IPS DF 4.7 (cell line): ENCODE data around the gene ALDH3A1.
A peak's percentile ranks its signal among the peaks of the same experiment; 100 is the strongest.

ENCODE experiments used
- DNase-seq: peaks from one replicate; pipeline ENCODE4 v3.0.0-alpha.2; 2013; ENCODE audit warnings: low spot score; ENCODE audit errors: extremely low read depth

The ALDH3A1 gene

DNA sequence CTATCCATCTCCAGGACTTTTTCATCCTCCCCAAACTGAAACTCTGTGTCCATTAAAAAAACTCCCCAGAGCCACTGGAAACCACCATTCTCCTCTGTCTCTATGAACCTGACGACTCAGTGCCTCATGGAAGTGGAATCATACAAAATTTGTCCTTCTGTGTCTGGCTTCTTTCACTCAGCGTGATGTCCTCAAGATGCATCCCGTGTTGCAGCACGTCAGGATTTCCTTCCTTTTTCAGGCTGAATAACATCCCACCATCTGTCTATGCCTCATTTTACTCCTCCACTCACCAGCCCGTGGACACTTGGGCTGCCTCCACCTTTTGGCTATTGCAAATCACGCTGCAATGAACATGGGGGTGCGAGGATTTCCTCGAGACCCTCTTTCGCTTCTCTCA, 12.6 kb upstream of the ALDH3A1 start:
- DNase-seq = no peak

DNA sequence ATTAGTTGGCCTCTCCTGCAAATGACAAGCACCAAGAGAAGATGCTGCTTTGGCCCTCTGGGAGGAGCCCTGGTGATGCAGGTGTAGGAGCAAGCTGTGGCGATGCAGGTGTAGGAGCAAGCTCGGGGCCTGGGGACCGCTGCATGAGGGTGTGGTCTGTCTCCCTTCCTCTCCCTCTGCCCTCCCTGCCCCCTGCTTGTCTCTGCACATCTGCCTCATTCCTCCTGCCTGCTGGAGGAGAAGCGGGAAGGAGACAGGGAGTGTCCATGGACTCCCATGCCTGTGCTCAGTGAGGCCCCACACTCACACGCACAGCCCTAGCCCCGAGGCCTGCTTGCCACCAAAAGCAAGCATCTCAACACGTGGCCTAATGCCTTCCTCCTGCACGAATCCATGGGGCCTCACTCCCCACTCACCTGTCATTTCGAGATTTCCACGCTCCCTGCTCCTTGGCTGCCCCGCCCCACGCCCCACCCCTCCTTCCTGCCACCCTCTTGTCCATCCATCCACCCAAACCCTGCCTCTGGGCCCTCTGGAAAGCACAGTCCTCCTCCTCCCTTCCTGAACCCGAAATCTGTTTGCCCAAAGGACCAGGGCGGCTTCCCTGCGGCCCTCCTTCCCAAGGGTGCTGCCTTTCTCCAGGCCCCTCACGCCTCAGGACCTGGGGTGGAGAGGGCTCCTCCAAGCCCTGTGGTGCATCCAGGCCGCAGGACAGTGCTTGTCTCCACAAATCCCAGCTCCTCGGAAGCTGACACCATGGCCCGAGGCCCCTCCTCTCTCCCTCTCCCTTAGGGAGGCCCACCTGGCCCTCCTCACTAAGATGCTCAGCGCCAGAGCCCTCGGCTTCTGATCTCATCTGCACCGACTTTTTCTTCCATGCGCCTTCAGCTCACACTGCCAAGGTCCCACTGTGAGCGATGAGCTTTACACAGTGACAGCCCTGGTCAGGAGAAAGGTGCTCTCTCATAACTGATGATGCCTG, 11.8 kb upstream of the ALDH3A1 start:
- no peak for DNase-seq

DNA sequence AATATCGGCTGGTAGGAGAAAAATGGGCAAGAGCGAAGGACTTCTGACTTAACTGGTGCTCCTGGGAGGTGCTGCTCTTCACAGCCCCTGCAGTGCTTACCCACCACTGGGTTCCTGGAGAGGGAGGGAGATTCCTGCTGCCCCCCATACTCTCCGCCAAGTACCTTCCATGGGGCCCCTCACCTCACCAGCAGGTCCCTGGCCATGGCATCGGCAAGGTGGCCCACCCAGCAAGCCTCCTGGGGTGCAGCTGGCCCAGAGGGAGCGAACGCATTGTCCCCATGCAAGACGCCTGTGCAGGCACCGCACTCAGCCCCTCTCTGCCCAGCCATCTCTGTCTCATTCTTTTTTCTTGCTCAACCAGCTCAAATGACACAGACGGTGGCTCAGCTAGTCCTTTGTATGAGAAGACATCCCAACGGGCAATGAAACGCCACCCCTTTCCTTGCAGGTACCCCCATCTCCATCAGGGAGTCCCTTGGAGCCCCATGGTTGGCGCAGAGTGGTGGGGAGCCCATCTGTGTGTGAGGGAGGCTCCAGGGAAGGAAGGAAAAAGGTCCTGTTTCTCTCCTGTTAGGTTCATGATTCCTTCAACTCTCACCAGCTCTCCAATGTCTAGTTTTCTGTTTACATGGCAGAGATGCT, 9.6 kb upstream of the ALDH3A1 start:
- no peak for DNase-seq

DNA sequence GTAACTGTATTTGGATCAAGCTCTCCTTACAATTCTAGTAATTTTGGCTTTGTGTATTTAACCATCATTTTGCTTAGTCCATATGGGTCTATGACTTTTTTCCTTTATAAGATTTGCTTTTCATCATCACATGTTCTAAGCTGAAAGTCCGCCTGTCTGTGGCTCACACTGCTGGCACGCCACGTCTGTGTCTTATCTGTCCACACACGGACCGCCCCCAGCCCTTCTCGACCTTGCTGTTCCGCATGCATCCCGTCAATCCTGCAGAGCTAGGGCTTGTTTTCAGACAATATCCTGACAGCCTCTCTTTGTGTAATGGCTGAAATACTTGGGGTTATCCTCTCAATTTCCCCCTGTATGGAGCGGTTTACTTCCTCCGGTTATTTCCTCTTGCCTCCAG, 8.4 kb upstream of the ALDH3A1 start:
- no peak for DNase-seq

DNA sequence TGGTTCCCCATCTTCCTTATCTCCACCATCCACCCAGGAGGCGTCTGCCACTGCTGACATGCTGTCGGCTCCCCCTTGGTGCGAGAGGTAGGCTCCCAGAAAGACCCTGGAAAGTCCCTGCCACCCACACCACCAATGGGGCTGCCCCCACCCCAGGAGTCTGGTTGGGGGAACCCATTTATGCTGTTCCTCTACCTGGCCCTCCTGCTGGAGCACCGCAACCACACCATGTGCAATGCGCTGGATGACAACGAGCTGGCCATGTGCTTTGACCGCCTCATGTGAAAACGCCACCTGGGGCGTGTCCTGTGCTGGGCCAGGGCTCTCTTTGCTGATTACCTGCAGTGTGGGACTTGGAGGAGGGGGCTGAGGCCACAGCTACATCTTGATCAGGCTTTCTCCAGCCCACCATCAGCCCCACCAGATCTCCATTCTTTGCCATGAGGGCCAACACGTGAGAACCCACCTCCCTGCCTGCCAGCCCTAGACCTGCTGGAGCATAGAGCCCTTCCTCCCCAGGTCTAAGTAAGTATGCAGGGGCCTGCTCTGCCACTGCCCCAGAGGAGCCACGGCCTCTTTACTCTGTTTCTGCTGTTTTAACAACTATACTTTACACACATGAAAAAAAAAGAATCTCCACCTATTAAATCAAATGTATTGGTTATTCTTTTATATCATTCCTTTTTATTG, 7.9 kb upstream of the ALDH3A1 start:
- DNase-seq = no peak

DNA sequence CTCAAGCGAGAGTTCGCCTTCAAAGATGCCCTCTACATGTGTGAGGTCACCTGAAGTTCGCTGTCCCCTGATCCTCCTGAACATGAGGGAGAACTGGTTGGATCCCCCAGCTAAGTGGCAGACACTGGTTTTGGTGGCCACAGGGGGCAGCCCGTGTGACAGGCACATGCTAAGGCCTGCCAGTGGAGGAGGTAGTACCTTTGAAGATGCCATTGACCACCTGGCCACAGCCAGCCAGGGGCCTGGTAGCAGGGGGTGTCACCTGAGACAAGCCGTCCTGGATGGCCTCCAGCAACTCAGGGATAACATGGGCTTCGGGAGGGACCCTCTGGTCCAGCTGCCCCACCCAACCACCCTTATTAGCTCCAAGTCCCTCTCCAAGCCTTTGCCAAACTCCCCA, 7.3 kb upstream of the ALDH3A1 start:
- DNase-seq = no peak

DNA sequence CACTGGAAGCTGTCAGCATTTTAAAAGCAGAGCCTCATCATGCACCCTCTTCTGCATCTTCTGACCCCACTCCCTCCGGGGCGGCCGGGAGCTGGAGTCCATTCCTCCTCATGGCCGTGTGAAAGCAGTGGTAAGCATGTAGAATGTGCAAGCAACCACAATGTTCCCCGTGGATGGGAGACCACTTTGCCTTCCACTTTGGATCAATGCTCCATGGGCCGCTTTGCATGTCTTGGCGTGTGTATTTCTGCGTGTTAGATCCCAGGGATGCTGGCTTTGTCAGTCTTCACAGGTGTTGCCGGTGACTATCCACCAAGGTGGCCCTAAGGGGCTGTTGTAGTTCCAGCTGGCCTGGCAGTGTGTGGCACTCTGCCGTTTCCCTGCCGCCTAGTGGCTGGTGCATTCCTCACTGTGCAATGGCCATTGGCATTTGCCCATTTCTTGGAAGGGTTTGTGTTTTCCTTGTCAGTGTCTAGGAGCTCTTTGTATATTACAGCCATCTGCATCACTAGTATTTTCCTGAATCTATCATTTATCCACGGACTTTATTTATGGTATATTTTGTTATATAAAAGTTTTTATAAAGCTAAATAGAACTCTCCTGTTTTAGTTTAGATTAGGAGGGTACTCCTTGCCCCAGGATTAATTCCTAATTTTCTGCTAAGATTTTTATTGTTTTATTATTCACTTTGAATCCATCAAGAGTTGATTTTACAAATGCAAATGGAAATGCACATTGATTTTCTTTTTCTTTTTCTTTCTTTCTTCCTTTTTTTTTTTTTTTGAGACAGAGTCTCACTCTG, 5.8 kb upstream of the ALDH3A1 start:
- DNase-seq = no peak

DNA sequence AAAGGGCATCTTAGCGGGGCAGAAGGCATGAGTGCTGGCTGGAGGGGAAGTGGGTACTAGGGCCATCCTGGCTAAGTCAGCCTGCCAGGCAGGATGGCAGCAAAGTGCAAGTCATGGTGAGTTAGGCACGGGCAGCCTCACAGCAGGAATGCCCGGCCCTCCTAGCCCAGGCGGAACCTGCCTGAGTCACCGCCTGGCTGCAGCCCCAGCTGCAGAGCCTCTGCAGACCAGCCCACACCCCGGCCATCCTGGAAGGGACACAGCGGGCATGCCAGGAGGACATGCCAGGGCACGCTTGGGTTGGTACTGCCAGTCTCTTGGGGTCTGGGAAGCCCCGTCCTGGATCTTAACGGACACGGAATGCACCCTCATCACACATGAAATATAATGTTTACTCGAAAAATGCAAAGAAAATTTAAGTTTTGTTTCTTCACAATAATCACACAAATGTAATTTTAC, 5.0 kb upstream of the ALDH3A1 start:
- DNase-seq = no peak

DNA sequence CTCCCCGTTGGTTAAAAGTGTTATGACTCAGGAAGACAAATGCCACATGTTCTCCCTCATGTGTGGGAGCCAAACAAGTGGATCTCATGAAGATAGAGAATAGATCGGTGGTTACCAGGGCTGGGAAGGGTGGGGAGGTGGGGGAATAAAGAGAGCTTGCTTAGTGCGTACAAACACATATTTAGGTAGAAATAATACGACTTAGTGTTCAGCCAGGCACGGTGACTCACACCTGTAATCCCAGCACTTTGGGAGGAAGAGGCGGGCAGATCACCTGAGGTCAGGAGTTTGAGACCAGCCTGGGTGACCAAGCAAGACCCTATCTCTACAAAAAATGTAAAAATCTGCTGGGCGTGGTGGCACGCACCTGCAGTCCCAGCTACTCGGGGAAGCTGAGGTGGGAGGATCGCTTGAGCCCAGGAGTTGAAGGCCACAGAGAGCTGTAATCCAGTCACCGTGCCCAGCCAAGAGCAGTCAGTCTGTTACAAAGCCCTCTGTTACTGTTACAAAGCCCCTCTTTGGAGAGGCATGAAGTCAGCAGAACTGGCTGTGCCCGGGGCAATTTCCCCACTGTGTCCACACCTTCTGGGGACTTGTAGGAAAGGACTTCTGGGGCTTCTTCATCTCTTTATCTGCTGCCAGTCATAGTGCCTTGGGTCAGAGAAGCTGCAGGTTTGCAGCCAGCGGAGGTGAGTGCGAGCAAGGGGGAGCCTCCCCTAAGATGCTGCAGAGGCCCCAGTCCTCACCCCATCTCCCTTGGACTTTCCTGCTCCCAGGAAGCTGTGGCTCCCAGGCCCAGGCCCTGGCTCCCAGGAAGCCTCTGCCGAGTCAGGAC, 4.3 kb upstream of the ALDH3A1 start:
- DNase-seq = no peak

DNA sequence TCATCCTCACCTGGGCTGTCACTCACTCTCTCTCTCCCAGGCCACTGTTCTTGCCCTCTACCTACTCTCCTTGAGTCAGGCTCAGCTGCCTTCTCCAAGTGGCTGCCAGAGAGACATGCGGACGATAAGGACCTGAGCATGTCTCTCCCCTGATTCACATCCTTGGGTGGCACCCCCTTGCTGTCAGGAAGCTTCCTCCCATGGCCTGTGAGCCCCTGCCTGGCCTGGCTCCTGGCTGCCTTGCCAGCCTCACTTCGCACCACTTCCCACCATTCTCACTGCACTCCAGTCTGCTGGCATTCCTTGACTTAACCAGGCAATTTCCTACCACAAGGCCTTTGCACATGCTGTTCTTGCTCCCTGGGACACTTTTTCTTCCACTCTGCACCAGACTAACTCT, 2.7 kb upstream of the ALDH3A1 start:
- DNase-seq = no peak

DNA sequence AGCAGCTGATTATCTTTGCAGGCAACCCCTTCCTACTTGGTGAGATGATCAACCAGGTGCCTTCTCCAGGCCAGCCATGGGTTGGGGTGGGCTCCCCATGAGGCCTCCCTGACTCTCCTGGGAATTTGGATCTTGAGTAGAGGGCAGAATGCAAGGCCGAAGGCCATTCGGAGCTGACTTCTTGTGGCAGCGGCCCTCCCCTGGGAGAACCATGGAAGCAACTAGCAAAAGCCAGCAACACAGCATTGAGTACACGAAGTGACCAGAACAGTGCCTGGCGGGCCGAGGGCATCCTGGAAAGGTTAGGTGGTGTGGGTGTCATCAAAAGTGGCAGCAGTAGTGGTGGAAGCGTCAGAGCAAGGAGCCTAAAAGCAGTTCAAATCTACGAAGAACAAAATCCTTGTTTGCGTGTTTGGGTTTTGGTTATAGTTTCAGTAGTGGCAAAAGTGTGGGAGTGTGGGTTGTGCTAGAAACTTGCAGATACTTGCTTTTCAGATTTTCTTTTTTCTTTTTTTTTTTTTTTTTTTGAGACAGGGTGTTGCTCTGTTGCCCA, 2.0 kb upstream of the ALDH3A1 start:
- DNase-seq = no peak

DNA sequence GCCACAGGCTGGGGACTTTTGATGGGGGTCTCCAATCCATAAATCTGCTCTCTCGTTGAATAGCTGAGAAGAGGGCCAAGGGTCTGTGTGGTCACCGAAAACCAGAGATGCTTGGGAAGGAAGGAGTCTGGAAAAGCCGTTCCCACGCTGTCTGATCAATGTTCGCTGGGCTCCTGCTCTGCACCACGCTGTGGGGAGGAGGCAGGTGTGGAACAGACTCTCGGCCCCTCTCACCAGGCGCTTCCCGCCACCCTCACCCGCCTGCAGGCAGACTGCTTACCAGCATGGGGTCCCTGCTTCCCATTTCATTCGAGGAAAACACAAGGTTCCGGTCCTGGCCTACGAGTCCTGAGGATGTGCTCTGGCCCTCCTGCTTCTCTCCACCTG, 702 bp upstream of the ALDH3A1 start:
- DNase-seq = no peak

DNA sequence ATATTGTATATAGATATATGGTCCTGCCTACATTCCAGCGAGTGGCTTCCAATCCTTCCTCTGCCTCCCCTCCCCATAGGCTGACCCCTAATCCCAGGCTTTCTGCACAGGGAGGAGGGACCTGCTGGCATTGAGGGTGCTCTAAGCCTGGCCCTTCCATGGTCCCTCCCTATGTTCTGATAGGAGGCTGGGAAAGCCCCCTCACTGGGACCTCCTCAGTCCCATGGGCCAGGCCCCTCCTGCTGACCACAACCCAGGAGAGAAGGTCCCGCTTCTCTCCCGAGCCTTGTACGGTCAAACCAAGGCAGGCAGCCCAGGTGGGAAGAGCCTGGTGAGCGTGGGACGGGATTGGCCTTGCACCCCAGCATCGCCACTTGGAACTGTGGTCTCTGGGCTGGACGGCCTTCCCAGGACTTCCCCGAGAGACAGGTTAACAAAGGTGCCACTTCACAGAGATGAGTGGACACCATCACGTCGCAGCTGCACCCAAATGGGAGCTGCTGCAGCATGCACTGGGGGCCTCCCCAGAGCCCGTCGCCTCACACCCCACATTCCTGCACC, 859 bp downstream of the ALDH3A1 start:
- DNase-seq = no peak

DNA sequence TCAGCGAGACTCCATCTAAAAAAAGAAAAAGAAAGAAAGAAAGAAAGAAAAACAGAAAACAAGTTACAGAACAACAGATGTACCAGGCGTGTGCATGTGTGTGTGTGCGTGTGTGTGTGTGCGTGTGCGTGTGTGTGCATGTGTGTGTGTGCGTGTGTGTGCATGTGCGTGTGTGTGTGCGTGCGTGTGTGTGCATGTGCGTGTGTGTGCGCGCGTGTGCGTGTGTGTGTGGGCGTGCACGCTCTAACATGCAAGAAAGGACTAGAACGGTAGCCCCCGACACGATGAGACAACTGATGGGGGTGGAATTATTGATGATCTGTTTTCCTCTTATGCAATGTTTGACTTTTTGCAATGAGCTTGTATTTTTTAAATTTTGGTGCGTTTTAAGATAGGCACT, 1.6 kb downstream of the ALDH3A1 start:
- no peak for DNase-seq

DNA sequence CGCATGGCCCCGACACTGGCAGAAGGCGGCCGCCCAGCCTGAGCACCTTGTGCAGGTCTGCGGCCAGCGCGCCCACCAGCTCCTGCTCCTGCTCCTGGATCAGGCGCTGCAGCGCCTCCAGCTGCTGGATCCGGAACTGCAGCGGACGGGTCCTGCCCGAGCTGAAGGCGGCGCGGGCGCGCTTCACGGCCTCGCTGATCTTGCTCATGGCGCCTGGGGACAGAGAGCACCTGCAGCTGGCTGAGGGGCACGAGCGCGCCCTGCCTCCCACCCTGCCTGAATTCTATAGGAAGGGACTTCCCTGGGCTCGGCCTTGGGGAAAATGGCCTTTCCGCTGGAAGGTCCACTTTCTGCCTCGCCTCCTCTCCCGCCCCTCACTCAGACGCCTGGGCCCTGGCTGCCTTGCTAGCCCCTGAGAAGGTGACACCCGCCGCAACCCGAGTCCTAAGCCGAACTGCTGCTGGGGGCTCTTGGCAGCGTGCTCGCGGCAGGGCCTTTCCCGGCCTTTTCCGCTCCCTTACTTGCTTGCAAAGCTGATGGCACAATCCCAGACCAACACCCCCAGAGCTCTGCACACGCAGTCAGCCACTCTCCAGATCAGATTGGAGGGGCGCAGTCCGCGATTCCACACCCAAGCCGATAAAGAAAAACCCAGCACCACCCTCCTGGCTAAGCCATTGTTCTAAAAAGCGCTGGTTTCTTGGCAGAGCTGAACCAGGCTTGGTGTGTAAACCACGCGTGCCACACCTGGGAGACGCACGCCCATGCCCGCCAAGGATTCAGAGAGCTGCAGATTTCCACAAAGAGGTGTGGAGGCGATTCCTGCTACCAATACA, 3.0 kb downstream of the ALDH3A1 start:
- DNase-seq = peak; percentile 62

DNA sequence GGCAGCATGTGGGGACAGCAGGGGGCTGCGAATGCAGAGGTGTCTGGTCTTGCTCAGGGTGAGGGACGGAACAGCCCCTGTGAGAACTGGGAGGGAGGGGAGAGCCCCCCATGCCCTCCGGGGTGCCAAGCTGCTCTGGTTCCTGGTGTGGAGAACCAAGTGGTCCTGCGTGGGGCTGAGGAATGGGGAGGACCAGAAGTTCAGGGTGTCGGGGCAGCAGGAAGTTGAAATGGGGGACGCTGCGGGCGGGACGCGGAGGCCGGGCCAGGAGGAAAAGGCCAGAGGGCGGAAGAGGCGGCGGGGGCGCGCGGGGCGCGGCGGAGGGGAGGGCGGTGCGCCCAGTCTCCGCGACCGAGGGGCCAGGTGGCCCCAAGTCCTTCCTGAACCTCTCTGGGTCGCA, 3.6 kb downstream of the ALDH3A1 start:
- DNase-seq = no peak

DNA sequence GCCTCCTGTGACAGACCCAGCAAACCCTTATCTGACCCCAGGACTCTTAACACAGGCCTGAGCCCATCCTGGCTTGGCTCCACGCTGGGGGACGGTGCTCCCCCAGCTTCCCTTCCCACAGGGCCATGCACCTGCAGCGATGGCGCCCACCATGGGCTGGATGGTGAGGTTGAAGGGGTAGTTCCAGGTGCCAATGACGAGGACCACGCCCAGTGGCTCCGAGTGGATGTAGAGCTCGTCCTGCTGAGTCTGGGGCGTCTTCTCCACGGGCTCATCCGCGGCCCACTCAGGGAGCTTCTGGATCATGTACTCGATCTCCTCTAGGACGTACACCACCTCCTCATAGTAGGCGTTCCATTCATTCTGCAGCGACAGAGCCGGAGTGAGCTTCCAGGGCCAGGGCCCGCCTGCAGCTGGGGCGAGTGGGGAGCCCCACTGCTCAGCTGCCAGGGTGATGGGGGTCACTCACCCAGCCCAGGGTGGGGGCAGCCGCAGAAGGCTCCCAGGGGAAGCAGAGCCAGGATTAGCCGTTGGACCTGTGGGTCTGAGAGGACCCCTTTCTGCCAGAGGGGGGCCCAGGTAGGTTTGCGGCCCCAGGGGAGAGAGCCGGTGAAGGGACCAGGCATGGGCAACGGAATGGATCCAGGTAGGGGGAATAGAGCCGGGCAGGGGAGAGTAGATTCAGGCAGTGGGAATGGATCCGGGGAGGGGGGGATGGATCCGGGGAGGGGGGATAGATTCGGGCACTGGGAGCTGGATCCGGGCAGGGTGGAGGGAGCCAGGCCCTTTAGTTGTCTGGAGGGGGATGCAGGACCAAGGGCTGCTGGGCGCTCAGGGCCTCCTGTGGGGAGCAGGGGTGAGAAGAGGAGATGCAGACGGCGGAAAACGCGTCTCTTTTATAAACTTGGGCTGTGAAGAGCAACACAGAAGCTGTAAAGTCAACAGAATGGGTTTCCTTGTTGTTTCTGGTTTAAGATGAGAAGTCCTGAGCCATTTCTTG, 4.7 kb downstream of the ALDH3A1 start:
- DNase-seq = no peak

DNA sequence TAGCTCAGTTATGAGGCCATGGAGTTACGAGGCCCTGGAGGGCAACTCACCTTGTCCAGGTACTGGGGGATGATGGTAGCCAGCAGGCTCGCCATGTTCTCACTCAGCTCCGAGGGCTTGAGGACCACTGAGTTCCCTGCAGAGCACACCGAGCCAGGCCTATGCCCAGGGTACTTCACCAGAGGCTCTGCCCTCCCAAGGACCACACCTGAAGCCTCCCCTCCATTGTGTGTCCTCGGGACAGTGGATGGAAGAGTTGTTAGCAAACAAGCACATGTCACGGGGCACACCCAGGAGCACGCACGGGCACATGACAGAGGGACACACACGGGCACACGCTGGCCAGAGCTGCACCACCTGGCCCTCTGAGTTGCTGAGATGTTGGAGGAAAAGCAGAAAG, 5.6 kb downstream of the ALDH3A1 start:
- no peak for DNase-seq
